Panc1 (cell line): Measurements from ENCODE around the gene PPIA.

ENCODE experiments used
- CTCF ChIP-seq: fragments of 450-650 bp; IDR thresholded peaks from 2 replicates; pipeline ENCODE4 v1.5.1; 2017; ENCODE audit warnings: mild to moderate bottlenecking
- REST ChIP-seq, 2 experiments: IDR thresholded peaks; 2 replicates each; pipeline ENCODE4 v1.6.1; 2011 to 2012; ENCODE audit warnings: low read depth in 2 of 2, control low read depth in 1 of 2, low read length in 1 of 2, mild to moderate bottlenecking in 1 of 2, moderate library complexity in 1 of 2; ENCODE audit not compliant: insufficient read depth in 1 of 2
- SIN3A ChIP-seq: IDR thresholded peaks from 2 replicates; pipeline ENCODE4 v1.6.1; 2012; ENCODE audit warnings: low read depth, mild to moderate bottlenecking, low read length, moderate library complexity, borderline replicate concordance; ENCODE audit not compliant: insufficient read depth
- TCF7L2 ChIP-seq: IDR thresholded peaks from 2 replicates; pipeline ENCODE4 v1.6.1; 2011; ENCODE audit warnings: mild to moderate bottlenecking, low read depth, low read length, inconsistent platforms

GRCh38 chr7:44756904-44757303, 39.6 kb upstream of the PPIA start:
- TF ChIP-seq TCF7L2 (no peak), CTCF (no peak), SIN3A (no peak), REST (IDR thresholded peaks at IDR 0.05; ENCODE audit: insufficient read depth in 1 of 2, low read depth in 2 of 2, low read length in 1 of 2) (no peak)
